HG03442 (cell line): ENCODE measurements around the gene CACNA2D4.

ENCODE experiments used
- ATAC-seq: cut with Tn5 transposase; IDR thresholded peaks from one replicate; pipeline ENCODE4 v1.9.1; 2021; ENCODE audit warnings: mild to moderate bottlenecking, moderate library complexity; ENCODE audit not compliant: unreplicated experiment

The CACNA2D4 gene

GRCh38 chr12:1836241-1836803 lies 82.1 kb downstream of the CACNA2D4 start:
- no peak for ATAC-seq

GRCh38 chr12:1835211-1836131 lies 83.0 kb downstream of the CACNA2D4 start:
- no peak for ATAC-seq

DNA sequence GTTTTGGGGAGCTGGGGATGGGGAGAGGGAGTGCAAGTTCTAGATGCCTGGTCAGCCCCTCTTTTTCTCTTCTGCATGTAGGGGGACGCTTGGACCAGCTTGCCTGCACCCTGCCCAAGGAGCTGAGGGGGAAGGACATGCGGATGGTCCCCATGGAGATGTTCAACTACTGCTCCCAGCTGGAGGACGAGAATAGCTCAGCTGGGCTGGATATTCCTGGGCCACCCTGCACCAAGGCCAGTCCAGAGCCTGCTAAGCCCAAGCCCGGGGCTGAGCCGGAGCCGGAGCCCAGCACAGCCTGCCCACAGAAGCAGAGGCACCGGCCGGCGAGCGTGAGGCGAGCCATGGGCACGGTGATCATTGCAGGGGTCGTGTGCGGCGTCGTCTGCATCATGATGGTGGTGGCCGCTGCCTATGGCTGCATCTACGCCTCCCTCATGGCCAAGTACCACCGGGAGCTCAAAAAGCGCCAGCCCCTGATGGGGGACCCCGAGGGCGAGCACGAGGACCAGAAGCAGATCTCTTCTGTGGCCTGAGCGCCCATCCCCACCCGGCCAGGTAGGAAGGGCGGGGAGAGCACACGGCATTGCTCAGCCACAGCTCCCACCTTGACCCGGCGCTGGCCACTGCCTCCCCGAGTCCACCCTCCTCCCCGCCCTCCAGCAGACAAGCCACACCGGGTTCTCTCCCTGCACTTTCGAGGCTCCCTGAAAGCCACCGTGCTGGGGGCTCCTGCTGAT lies 84.1 kb downstream of the CACNA2D4 start:
- ATAC-seq, result no peak

DNA sequence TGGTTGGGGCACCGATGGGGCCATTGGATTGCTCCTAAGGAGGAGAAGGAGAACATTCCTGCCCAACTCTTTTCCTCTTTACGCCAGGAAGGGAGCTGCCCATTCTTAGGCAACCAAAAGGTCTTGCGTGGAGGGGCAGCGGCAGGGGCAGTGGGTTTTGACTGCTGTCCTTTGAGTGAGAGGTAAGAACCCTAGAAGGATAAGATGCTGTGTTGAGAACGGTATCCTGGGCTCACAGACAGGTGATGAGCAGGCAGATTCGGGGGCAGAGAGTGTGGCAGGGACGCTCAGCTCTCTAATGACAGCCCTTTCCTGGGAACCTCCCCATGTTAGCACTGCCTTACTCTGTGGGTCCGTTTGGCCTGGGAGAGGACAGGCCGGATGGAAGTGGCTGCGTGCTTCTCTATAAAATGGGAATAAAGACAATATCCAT lies 84.8 kb downstream of the CACNA2D4 start:
- no peak for ATAC-seq

- no peak for ATAC-seq
Observed at GRCh38 chr12:1832801-1833595, 85.5 kb downstream of the CACNA2D4 start.

DNA sequence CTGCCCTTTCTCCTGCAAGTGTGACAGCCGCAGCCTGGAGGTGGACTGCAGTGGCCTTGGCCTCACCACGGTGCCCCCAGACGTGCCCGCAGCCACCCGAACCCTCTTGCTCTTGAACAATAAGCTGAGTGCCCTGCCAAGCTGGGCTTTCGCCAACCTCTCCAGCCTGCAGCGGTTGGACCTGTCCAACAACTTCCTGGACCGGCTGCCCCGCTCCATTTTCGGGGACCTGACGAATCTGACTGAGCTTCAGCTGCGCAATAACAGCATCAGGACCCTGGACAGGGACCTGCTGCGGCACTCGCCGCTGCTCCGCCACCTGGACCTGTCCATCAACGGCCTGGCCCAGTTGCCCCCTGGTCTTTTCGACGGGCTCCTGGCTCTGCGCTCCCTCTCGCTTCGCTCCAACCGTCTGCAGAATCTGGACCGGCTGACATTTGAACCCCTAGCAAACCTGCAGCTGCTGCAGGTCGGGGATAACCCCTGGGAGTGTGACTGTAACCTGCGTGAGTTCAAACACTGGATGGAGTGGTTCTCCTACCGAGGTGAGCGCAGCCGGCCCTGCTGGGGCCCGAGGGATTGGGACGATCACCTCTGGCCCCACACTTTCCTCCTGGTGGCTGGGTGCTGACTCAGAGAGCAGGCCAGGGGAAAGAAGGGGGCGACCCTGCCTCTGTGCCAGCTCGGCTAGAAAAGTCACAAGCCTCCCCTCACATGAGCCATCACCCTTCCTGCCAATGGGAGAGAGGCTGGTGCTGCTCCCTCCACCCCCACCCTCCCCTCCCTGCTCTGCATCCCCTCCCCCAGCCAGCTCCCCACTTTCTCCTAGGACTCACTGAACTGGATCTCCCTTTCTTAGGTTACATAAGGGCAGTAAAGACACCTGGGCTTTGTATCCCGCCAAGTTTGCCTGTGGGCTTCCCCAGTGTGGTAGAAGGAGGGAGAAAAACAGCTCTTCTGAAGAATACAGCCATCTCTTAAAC lies 87.2 kb downstream of the CACNA2D4 start:
- ATAC-seq, result no peak

GRCh38 chr12:1830401-1830845 lies 88.0 kb downstream of the CACNA2D4 start:
- ATAC-seq, result no peak

GRCh38 chr12:1829306-1829900 lies 89.0 kb downstream of the CACNA2D4 start:
- no peak for ATAC-seq

DNA sequence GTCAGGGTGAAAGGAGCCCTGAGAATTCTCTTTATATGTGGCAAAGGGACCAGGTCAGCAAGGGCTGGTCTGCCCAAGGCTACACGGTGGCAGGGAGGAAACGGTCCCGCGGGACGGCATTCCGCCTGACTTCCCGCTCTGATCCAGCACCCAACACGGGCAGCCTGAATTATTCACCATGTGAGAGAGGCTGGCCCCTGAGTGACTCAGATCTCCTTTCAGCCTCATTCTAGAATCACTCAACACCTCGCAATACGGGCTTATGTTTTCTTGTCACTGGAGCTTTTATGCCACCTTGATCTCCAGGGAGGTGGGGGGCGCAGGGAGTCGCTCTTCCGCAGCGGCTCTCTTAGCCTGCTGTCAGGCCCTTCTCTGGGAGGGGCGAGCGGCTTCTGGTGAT lies 89.6 kb downstream of the CACNA2D4 start:
- ATAC-seq, result no peak

DNA sequence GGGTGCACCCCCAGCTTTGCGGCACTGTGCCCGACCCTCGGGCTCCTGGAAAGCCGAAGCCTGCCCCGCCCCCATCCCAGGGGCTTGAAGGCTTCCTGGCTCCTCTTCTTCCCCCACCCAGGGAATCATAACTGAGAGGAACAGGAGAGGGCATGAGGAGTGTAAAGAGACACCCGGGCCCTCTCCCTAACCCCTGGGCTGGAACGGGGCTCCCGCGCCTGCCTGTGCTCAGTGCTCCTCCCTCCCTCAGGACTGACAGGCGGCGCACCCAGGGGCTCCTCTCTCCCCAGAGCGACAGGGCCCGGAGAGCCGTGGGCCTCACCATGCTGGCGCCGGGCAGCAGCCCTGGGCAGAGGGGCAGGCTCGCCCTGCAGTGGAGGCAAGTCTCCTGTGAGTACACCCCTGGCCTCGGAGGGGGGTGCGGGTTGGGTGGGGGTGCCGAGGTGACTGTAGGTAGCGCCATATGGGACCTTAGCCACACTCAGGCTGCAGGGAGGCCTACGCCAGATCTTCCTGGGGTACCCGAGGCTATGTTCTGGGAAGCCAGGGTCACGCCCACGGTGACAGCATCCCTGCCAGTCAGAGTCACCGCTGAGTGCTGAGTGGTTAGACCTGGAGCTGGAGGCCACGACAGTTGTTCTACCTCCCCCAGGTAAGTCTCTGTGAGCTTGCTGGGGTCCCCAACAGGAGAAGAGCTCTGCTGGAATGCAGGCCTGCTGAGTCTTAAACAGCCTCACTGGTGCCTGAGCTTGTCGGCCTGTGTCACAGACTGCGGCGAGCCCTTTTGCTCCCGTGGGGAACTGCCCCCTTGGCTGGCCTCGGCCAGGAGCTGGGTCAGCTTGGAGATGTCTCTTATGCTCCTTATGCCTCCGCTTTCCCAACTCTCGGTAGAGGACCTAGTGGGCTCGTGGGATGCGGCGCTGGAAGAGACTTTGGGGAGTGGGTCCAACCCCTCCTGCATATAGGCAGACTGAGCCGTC lies 90.3 kb downstream of the CACNA2D4 start:
- ATAC-seq, result no peak

GRCh38 chr12:1826867-1827705 lies 91.4 kb downstream of the CACNA2D4 start:
- no peak for ATAC-seq

DNA sequence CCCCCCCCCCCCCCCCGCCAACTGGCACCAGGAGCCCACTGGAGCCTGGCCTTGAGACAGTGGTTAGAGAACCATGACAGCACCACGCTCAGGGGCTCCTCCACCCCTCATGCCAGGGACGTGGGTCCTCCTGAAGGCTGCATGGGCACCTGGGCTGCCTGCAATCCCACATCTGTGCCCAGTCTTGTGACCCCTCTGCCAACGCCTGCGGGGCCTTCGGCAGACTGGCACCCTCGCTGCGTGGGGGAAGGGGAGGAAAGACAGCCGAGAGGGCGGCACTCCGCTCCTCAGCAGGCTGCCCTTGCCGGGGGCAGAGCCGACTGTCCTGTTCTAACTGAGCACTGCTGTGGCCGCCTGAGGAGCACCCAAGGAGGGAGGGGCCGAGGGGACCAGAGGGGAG lies 92.1 kb downstream of the CACNA2D4 start:
- ATAC-seq, result no peak

DNA sequence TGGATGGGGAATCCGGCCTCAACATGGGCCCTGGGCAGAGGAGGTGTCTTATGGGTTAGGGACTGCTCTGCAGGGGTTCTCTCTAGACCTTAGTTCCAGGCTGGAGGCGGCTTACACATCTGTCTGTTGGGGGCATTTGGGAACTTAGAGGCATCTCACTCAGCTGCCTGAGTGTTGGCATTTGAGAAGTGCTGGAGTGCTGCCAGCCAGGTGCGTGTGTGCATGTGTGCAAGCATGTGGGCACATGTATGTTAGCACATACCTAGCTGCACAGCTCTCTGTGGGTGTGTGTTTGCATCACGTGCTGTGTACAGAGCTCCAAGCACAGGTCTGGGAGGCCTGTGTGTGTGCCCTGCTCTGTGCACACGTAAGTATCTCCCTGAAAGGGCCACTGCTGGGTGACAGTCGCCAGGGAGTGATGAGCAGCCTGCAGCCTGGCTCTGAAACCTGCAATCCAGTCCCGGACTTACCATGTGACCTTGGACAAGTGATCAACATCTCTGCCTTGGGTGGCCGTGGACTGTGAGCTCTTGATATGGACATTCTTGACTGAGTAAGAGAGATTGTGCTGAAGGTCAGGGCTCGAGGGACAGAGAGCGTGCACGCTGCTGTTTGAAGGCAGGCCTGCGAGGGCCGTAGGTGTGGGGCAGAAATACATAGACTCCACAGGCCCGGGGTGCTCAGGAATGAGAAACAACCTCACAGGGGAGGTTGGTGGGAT lies 92.9 kb downstream of the CACNA2D4 start:
- no peak for ATAC-seq

DNA sequence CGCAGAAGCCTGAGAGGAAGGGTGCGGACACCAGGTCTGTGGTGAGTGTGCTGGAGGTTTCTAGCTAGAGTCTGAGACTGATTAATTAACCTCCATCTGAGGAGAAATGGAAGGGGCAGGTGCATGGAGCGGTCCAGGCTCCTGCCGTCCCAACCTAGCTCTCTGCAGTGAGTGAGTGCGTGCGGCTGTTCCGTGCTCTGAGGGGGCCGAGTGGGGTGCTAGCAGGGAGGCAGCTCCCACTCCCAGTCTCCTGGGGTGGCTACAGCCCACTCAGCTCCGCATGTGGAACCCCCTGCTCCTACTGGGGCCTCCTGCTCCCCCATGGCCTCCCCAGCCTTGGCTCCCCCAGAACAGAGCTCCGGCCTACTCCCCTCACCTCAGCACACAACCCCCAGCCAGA lies 95.2 kb downstream of the CACNA2D4 start:
- no peak for ATAC-seq

- no peak for ATAC-seq
Observed at GRCh38 chr12:1822699-1823098, 95.8 kb downstream of the CACNA2D4 start.

GRCh38 chr12:1821805-1822204 lies 96.6 kb downstream of the CACNA2D4 start:
- no peak for ATAC-seq

GRCh38 chr12:1820896-1821291 lies 97.6 kb downstream of the CACNA2D4 start:
- no peak for ATAC-seq
